ENCODE measurements around the gene IFNA14. TPM values are rescaled to one million over a fixed set of nuclear protein-coding genes. Genes with fewer than 3 reads are reported as not detected.

The IFNA14 gene
- total RNA-seq, result not detected in 2 replicates

DNA sequence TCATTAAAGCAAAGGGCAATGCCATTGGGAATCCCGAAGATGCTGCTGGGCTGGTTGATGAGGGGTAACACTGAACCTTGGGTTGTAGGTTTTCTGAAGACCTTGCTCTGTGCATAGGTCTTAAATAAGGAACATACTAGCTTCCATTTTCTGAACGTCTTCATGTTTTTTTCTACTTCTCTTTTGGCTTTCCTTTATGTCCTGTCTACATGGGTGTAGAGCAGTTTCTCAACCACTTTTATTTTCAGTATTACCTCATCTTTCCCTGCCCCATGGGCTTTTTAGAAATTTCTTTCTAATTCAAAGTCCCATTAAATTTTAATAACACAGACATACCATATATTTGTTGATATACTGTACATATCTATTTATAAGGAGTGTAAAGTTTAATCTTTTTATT lies at the start of gene IFNA14:
IFNA14 (minus strand) TSS at position 95 of the 400 bp plus-strand sequence; CDS start at position 25, 70 bp downstream.
- no peak for DNase-seq (ENCODE audit: low read depth)
- TF ChIP-seq, protein P1, sequence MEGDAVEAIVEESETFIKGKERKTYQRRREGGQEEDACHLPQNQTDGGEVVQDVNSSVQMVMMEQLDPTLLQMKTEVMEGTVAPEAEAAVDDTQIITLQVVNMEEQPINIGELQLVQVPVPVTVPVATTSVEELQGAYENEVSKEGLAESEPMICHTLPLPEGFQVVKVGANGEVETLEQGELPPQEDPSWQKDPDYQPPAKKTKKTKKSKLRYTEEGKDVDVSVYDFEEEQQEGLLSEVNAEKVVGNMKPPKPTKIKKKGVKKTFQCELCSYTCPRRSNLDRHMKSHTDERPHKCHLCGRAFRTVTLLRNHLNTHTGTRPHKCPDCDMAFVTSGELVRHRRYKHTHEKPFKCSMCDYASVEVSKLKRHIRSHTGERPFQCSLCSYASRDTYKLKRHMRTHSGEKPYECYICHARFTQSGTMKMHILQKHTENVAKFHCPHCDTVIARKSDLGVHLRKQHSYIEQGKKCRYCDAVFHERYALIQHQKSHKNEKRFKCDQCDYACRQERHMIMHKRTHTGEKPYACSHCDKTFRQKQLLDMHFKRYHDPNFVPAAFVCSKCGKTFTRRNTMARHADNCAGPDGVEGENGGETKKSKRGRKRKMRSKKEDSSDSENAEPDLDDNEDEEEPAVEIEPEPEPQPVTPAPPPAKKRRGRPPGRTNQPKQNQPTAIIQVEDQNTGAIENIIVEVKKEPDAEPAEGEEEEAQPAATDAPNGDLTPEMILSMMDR (conservative IDR thresholded peaks at IDR 0.05; ENCODE audit: low read depth, low read length), result no peak
- H3K4me3 ChIP-seq (ENCODE audit: low read depth, low read length), result no peak within 1 kb of the TSS

DNA sequence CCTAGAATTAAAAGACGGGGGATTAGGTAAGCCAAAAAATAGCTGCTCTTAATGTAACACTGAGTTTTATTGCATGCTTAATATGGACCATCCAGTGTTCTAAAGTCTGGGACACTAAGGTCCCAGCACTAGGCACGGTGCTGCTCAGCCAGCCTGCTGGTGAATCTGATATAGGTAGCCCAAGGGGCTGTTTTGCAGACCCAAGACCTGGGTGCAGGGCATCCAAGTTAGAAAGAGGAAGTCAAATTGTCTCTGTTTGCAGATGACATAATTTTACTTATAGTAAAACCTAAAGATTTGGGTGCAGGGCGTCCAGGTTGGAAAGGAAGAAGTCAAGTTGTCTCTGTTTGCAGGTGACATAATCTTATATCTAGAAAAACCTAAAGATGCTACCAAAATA lies 47.5 kb upstream of the IFNA14 start:
- DNase-seq (ENCODE audit: low read depth), result no peak
- TF ChIP-seq, protein P1 (conservative IDR thresholded peaks at IDR 0.05; ENCODE audit: low read depth, low read length), result no peak
- H3K4me3 ChIP-seq (ENCODE audit: low read depth, low read length), result no peak overlapping the region

DNA sequence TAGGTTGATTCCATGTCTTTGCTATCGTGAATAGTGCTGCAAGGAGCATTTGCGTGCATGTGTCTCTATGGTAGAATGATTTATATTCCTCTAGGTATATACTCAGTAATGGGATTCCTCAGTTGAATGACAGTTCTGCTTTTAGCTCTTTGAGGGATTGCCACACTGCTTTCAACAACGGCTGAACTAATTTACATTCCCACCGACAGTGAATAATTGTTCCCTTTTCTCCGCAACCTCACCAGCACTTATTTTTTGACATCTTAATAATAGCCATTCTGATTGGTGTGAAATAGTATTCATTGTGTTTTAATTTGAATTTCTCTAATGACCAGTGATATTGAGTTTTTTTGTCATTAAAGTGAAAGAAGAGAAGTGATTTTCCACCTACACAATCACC lies 46.9 kb upstream of the IFNA14 start:
- TF ChIP-seq, protein P1 (conservative IDR thresholded peaks at IDR 0.05; ENCODE audit: low read depth, low read length), result no peak
- no peak for DNase-seq (ENCODE audit: low read depth)
- H3K4me3 ChIP-seq (ENCODE audit: low read depth, low read length), result no peak overlapping the region

DNA sequence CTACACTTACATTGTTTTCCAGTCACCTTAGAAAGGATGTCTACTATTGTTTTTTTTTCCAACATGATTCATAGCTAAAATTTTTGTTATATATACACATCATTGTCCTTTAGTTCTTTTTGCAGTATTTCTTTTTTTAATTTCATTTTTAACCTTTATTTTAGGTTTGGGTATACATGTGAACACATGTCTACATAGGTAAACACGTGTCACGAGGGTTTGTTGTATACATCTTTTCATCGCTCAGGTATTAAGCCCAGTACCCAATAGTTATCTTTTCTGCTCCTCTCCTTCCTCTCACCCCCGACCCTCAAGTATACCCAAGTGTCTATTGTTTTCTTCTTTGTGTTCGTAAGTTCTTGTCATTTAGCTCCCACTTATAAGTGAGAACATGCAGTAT lies 46.3 kb upstream of the IFNA14 start:
- no peak overlapping the region for H3K4me3 ChIP-seq (ENCODE audit: low read depth, low read length)
- TF ChIP-seq, protein P1 (conservative IDR thresholded peaks at IDR 0.05; ENCODE audit: low read depth, low read length), result no peak
- DNase-seq (ENCODE audit: low read depth), result no peak

DNA sequence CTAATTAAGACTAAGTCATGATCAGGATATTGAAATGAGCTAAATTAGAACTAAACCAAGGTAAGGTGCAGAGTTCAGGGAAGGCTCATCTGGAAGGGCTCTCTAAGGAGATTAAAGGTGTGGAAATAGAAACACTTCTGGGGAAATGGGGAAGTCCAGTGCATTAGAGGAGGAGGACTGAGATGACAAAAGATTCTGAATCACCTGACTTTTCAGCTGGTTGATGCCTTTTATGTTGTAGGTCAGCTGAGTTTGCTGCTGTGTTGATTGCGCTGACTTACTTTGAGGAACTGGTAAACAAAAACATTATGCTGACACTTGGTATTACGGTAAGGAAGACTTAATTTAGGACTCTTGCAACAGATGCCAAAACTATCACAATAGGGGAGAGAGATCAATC lies 41.5 kb upstream of the IFNA14 start:
- TF ChIP-seq, protein P1 (conservative IDR thresholded peaks at IDR 0.05; ENCODE audit: low read depth, low read length), result no peak
- H3K4me3 ChIP-seq (ENCODE audit: low read depth, low read length), result no peak overlapping the region
- no peak for DNase-seq (ENCODE audit: low read depth)

DNA sequence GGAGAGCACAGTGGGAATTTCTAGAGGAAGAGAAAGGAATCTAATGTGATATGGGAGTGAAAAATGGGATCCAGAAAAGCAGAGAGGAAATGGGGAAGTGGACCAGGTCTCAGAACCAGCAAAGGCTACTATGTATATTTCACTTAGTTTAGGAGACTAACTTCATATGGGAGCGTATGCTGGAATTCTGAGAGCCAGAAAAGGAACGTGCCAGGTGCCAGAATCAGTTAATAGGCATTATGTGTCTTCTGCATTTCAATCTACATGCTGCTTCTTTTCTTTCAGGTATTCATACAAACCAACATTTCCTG lies 28.5 kb upstream of the IFNA14 start:
- H3K4me3 ChIP-seq (ENCODE audit: low read depth, low read length), result no peak overlapping the region
- TF ChIP-seq, protein P1 (conservative IDR thresholded peaks at IDR 0.05; ENCODE audit: low read depth, low read length), result no peak
- no peak for DNase-seq (ENCODE audit: low read depth)

DNA sequence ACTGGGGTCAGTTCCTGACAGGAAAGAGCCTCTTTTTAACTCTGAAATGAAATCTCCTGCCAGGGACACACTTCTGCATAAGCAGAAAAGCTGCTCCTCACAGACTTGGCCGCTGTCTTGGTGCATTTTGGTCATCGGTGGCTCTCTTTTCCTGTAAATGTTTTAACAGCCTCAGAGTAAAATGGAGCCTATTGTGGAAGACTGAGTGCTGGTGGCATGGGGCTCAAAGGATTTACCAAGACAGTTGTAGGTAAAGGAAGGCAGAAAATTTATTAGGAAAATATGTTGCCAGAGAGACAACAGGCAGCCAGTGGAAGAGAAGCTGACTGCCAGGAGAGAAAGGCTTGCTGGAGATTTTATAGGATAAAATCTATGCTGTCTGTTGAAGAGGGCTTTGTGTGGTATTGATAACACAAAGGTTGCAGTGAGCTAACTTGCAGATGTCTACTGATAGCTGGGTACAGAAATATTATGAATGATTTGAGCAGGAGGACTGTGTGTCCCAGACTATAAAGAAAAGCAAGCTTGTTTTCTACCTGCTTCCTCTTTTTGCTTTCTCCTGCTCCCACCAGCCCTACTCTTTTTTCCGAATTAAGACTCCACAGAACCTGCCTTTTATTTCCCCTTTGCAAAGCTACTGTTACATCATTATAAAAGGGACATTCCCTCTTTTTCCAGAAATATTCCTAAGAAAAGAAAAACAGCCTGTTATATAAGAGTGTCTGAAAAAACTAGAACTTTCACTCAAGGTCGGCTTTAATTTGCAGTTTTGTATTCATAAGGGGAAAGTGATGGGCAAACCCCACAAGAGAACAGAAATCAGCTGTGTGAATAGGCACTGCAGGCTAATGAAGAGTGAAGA lies 27.9 kb upstream of the IFNA14 start:
- TF ChIP-seq, protein P1 (conservative IDR thresholded peaks at IDR 0.05; ENCODE audit: low read depth, low read length), result no peak
- no peak for DNase-seq (ENCODE audit: low read depth)
- H3K4me3 ChIP-seq (ENCODE audit: low read depth, low read length), result no peak overlapping the region

Data from epithelial cell of proximal tubule (primary cell).